ENCODE measurements around the gene URI1.

URI1 gene

DNA sequence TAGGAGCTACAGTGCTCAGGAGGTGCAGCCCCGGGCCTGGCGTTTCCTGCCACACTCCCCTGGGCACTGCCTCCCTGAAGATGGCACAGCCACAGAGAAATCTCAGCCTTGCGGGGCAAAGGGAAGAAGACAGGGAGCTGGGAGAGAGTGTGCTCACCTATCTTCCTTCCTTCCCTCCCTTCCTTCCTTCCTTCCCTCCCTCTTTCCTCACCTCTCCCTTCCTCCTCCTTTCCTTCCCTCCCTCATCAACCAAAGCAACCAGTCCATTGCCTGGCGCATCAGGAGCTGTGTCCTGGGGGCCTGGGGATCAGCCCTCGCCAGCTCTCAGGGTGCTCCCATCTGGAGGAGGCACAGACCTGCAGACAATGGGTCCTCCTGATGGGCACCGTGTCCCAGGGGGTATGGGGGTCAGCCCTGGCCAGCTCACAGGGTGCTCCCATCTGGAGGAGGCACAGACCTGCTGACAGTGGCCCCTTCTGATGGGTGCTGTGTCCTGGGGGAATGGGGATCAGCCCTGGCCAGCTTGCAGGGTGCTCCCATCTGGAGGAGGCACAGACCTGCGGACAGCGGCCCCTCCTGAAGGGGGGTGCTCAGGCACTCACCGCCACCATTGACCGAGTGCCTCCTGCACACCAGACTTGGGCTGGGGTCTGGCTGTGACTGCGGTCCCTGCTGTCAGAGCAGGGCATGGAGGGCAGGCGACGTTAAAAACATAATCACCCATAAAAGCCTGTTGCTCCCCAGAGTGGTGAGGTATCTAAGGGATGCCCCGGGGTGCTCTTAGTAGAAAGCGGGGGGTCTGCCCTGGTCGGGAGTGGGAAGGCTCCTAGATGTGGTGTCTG lies 120.2 kb downstream of the URI1 start:
- Histone ChIP-seq H3K4me1 (ENCODE audit: insufficient read depth, low read length, severe bottlenecking) (no peaks in the 10 kb centered on the region), H3K36me3 (ENCODE audit: insufficient read depth, low read length) (no peaks in the 10 kb centered on the region), H3K9ac (ENCODE audit: low read length) (no peak overlapping the region), H2AFZ (ENCODE audit: low read length) (no peak overlapping the region), H3K79me2 (ENCODE audit: insufficient read depth, low read length) (no peaks in the 10 kb centered on the region), H4K20me1 (ENCODE audit: insufficient read depth, low read length) (no peaks in the 10 kb centered on the region), H3K9me3 (ENCODE audit: low read length) (no peaks in the 10 kb centered on the region), H3K9me2 (ENCODE audit: low read depth, low read length) (no peaks in the 10 kb centered on the region), H3K4me3 (ENCODE audit: low read depth, low read length, poor library complexity, severe bottlenecking) (no peak overlapping the region), H3F3A (ENCODE audit: insufficient read depth, low read length) (no peaks in the 10 kb centered on the region), H3K4me2 (ENCODE audit: low read length) (no peak overlapping the region), H3K27ac (ENCODE audit: low read depth, low read length, poor library complexity, severe bottlenecking) (no peak overlapping the region), H3K27me3 (ENCODE audit: insufficient read depth, low read length) (no peaks in the 10 kb centered on the region)
- TF ChIP-seq EZH2 (IDR thresholded peaks at IDR 0.05; ENCODE audit: borderline replicate concordance, low read length), result no peak
- TF ChIP-seq, protein P1, sequence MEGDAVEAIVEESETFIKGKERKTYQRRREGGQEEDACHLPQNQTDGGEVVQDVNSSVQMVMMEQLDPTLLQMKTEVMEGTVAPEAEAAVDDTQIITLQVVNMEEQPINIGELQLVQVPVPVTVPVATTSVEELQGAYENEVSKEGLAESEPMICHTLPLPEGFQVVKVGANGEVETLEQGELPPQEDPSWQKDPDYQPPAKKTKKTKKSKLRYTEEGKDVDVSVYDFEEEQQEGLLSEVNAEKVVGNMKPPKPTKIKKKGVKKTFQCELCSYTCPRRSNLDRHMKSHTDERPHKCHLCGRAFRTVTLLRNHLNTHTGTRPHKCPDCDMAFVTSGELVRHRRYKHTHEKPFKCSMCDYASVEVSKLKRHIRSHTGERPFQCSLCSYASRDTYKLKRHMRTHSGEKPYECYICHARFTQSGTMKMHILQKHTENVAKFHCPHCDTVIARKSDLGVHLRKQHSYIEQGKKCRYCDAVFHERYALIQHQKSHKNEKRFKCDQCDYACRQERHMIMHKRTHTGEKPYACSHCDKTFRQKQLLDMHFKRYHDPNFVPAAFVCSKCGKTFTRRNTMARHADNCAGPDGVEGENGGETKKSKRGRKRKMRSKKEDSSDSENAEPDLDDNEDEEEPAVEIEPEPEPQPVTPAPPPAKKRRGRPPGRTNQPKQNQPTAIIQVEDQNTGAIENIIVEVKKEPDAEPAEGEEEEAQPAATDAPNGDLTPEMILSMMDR (IDR thresholded peaks at IDR 0.05; ENCODE audit: low read length), result no peak

DNA sequence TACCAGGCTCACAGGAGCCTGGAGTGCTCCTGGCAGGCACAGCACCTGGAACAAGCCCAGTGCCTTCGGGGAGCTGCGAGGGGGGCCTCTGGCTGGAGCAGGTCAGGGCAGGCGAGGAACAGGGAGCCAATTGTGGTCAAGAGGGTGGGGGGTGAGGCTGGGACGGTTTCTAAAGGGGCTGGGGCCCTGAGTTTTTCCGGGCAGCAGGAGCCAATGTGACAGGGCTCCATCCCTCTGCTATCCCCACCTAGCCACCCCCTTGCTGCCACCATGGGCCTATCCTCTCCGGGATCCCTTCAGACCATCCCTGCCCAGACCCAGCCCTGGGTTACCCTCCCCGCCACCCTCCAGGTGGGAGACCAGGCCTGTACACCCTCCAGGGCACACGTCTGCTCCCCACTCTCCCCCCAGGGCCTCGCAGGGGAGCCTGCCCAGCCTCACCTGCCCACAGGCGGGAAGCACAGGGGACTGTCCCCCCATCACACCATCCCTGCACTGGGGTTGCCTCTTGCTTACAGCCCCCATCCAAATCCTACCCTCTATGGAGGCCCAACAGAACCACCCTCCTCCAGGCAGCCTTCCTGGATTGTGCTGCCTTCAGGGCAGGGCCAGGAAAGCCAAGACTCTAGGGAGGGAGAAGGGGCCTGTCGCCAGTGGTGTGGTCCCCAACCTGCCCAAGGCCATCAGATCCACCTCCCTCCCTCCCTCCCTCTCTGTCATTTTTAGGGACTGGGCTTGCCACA lies 121.0 kb downstream of the URI1 start:
- Histone ChIP-seq H3K79me2 (ENCODE audit: insufficient read depth, low read length) (no peaks in the 10 kb centered on the region), H3K27ac (ENCODE audit: low read depth, low read length, poor library complexity, severe bottlenecking) (no peak overlapping the region), H3K9me3 (ENCODE audit: low read length) (no peaks in the 10 kb centered on the region), H3K4me2 (ENCODE audit: low read length) (no peak overlapping the region), H4K20me1 (ENCODE audit: insufficient read depth, low read length) (no peaks in the 10 kb centered on the region), H3K4me1 (ENCODE audit: insufficient read depth, low read length, severe bottlenecking) (no peaks in the 10 kb centered on the region), H3K36me3 (ENCODE audit: insufficient read depth, low read length) (no peaks in the 10 kb centered on the region), H3K9me2 (ENCODE audit: low read depth, low read length) (no peaks in the 10 kb centered on the region), H2AFZ (ENCODE audit: low read length) (no peak overlapping the region), H3F3A (ENCODE audit: insufficient read depth, low read length) (no peaks in the 10 kb centered on the region), H3K4me3 (ENCODE audit: low read depth, low read length, poor library complexity, severe bottlenecking) (no peak overlapping the region), H3K27me3 (ENCODE audit: insufficient read depth, low read length) (no peaks in the 10 kb centered on the region), H3K9ac (ENCODE audit: low read length) (no peak overlapping the region)
- TF ChIP-seq, protein P1 (IDR thresholded peaks at IDR 0.05; ENCODE audit: low read length), result no peak
- no peak for TF ChIP-seq EZH2 (IDR thresholded peaks at IDR 0.05; ENCODE audit: borderline replicate concordance, low read length)

DNA sequence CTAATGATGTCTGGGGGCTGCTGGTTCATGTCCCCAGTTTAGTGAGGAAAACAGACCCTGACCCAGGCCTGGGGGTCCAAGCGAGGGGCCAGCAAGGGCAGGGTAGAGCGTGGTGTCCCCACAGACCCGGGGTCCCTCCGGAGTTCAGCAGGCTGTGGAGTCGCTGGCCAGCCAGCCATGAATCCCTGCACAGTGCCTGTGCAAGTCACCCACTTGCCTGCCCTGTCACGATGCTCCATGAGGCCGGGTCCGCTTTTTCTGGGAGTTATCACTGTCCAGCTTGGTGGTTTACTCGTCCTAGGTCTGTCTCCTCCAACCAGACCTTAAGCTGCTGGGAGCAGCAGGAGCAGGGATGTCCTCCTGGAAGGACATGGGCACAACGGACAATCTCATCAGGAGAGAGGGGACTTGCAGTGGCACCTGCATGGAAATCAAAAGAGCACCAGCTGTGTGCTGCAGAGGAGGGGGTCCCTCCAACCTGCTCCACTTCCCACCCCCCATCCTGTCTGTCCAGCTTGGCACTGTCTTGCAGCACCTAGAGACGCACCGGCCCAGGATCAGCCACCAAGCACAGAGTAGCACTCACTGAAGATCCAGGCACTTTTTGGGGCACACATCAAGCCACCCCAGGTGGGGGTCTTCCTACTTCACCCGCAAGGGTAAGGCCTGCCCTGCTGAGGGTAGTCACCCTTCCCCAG lies 121.8 kb downstream of the URI1 start:
- no peaks in the 10 kb centered on the region for H3K79me2 ChIP-seq (ENCODE audit: insufficient read depth, low read length)
- H3K27me3 ChIP-seq (ENCODE audit: insufficient read depth, low read length), result no peaks in the 10 kb centered on the region
- H2AFZ ChIP-seq (ENCODE audit: low read length), result no peak overlapping the region
- H3K4me1 ChIP-seq (ENCODE audit: insufficient read depth, low read length, severe bottlenecking), result no peaks in the 10 kb centered on the region
- no peaks in the 10 kb centered on the region for H3K36me3 ChIP-seq (ENCODE audit: insufficient read depth, low read length)
- H3K4me3 ChIP-seq (ENCODE audit: low read depth, low read length, poor library complexity, severe bottlenecking), result no peak overlapping the region
- no peaks in the 10 kb centered on the region for H3K9me2 ChIP-seq (ENCODE audit: low read depth, low read length)
- no peak overlapping the region for H3K27ac ChIP-seq (ENCODE audit: low read depth, low read length, poor library complexity, severe bottlenecking)
- H3K9me3 ChIP-seq (ENCODE audit: low read length), result no peaks in the 10 kb centered on the region
- TF ChIP-seq EZH2 (IDR thresholded peaks at IDR 0.05; ENCODE audit: borderline replicate concordance, low read length), result no peak
- TF ChIP-seq, protein P1 (IDR thresholded peaks at IDR 0.05; ENCODE audit: low read length), result no peak
- no peaks in the 10 kb centered on the region for H4K20me1 ChIP-seq (ENCODE audit: insufficient read depth, low read length)
- no peak overlapping the region for H3K9ac ChIP-seq (ENCODE audit: low read length)
- H3K4me2 ChIP-seq (ENCODE audit: low read length), result no peak overlapping the region
- no peaks in the 10 kb centered on the region for H3F3A ChIP-seq (ENCODE audit: insufficient read depth, low read length)
